ENCODE measurements around the gene E2F6. TPM values are rescaled to one million over a fixed set of nuclear protein-coding genes. Genes with fewer than 3 reads are reported as not detected.

E2F6 gene
- total and polyA plus RNA-seq, 2 of the 4 experiments (the other 2 are of a cell fraction): 8.2 to 10.9 TPM

GRCh38 chr2:11419781-11420180, 46.2 kb downstream of the E2F6 start:
- in situ Hi-C loops (cut with MboI; ENCODE audit: low sequenced_read_pairs) (loop anchor here (5.0 kb wide), 1 partner anchor 182 kb away; no protein-coding TSS in a partner anchor), intact Hi-C loops (cut with micrococcal nuclease) (no loop called here), dilution Hi-C loops (cut with HindIII; ENCODE audit: low sequenced_read_pairs, unreplicated experiment) (no loop called here)
- Histone ChIP-seq H4K5ac (ENCODE audit: low read depth, low read length) (no peak overlapping the region), H3K79me1 (ENCODE audit: low read depth in 1 of 2, low read length in 2 of 2) (no peaks in the 10 kb centered on the region), H2BK120ac (ENCODE audit: low read depth, low read length) (no peak overlapping the region), H4K20me1 (ENCODE audit: insufficient read depth, low read length) (no peaks in the 10 kb centered on the region), H3K18ac (ENCODE audit: low read depth, low read length) (no peak overlapping the region), H2BK5ac (ENCODE audit: low read depth, low read length, poor library complexity, severe bottlenecking) (no peak overlapping the region), H3K9me3 (ENCODE audit: control insufficient read depth, insufficient read depth, low read length) (peaks cover 4% of the 10 kb centered on the region), H3K23ac (ENCODE audit: low read depth, low read length) (no peak overlapping the region), H3K27ac (ENCODE audit: insufficient read depth, low read length) (no peak overlapping the region), H3K4me3 (ENCODE audit: insufficient read depth, low read depth, low read length) (no peak overlapping the region), H3K9ac (ENCODE audit: low read depth, low read length) (no peak overlapping the region), H3K27me3 (ENCODE audit: control insufficient read depth, insufficient read depth, low read length) (no peaks in the 10 kb centered on the region), H2BK20ac (ENCODE audit: low read depth, low read length) (no peak overlapping the region), H2AFZ (replicated peaks; ENCODE audit: low read length, poor library complexity) (no peak overlapping the region), H3K36me3 (ENCODE audit: control insufficient read depth, insufficient read depth, low read length) (no peaks in the 10 kb centered on the region), H3K4me2 (ENCODE audit: low read depth, low read length) (no peak overlapping the region), H3K56ac (ENCODE audit: extremely low read depth, insufficient read depth, low read length) (no peak overlapping the region), H2AK9ac (replicated peaks; ENCODE audit: low read depth, low read length, poor library complexity) (no peak overlapping the region), H3K4me1 (ENCODE audit: control insufficient read depth, insufficient read depth, low read length) (no peaks in the 10 kb centered on the region), H4K91ac (ENCODE audit: insufficient read depth, low read depth, low read length) (no peak overlapping the region), H2BK15ac (ENCODE audit: low read depth, low read length) (no peak overlapping the region), H2AK5ac (ENCODE audit: low read depth, low read length) (no peak overlapping the region), H4K8ac (ENCODE audit: low read depth in 2 of 2, low read length in 2 of 2) (no peak overlapping the region), H3K14ac (replicated peaks; ENCODE audit: low read depth, low read length) (no peak overlapping the region), H3K4ac (ENCODE audit: low read depth, low read length) (no peak overlapping the region), H3K9me1 (ENCODE audit: insufficient read depth, low read length) (no peaks in the 10 kb centered on the region)
- no peak for TF ChIP-seq MAZ (IDR thresholded peaks at IDR 0.05; ENCODE audit: borderline replicate concordance, low read depth, low read length)
- TF ChIP-seq CEBPB (IDR thresholded peaks at IDR 0.05; ENCODE audit: low read depth, low read length): no peak
- TF ChIP-seq MXI1 (IDR thresholded peaks at IDR 0.05; ENCODE audit: borderline replicate concordance, low read depth, low read length): no peak
- 40% methylated on average over 1 of the region's 8 CpGs; no CpG with 5 or more reads in 1 of the 2 experiments for WGBS, 2 experiments (ENCODE audit: extremely low coverage in 2 of 2, insufficient read length in 1 of 2)
- ChIA-PET CTCF (no interaction called here), POLR2A (ENCODE audit: unreplicated experiment) (no interaction called here)
- DNase-seq: no peak
- BruUV-seq (replicated peaks): no TSS peak
- no peak for ATAC-seq (ENCODE audit: low read depth)
